PC-9 (cell line): ENCODE measurements around the gene ZBTB1.

Source experiments
- CTCF ChIP-seq: fragments of 200-600 bp; sonication (generic); conservative IDR thresholded peaks from 2 replicates; pipeline ENCODE4 v1.6.1; 2017; ENCODE audit warnings: mixed run types, antibody characterized with exemption, mild to moderate bottlenecking, moderate library complexity
- EZH2 ChIP-seq: fragments of 200-600 bp; sonication (generic); IDR thresholded peaks from 2 replicates; pipeline ENCODE4 v1.8.0; 2017; ENCODE audit warnings: antibody characterized with exemption, low read depth

- TF ChIP-seq EZH2 (no peak), CTCF (no peak)
Measured at GRCh38 chr14:64496764-64497163, 7.8 kb upstream of the ZBTB1 start.
